ENCODE data around the gene C2CD3.

Gene C2CD3

DNA sequence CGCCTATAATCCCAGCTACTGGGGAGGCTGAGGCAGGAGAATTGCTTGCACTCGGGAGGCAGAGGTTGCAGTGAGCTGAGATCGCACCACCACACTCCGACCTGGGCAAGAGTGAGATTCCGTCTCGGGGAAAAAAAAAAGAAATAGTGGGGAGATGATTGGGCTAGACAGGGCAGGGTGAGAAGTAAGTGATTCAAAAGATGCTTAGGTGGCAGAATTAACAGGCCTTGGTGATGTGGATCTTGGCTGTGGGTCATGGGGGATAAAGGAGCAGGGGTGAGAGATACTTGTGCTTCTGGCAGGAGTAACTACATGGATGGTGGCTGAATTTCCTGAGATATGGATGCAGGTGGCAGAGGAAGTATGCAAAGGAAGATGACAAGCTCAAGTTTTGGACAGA, 148.8 kb downstream of the C2CD3 start:
- no peak for DNase-seq (ENCODE audit: low read depth)
- TF ChIP-seq, protein P1, sequence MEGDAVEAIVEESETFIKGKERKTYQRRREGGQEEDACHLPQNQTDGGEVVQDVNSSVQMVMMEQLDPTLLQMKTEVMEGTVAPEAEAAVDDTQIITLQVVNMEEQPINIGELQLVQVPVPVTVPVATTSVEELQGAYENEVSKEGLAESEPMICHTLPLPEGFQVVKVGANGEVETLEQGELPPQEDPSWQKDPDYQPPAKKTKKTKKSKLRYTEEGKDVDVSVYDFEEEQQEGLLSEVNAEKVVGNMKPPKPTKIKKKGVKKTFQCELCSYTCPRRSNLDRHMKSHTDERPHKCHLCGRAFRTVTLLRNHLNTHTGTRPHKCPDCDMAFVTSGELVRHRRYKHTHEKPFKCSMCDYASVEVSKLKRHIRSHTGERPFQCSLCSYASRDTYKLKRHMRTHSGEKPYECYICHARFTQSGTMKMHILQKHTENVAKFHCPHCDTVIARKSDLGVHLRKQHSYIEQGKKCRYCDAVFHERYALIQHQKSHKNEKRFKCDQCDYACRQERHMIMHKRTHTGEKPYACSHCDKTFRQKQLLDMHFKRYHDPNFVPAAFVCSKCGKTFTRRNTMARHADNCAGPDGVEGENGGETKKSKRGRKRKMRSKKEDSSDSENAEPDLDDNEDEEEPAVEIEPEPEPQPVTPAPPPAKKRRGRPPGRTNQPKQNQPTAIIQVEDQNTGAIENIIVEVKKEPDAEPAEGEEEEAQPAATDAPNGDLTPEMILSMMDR (IDR thresholded peaks at IDR 0.05; ENCODE audit: low read length, missing control alignments), result no peak
- H3K4me3 ChIP-seq (replicated peaks; ENCODE audit: low read depth, low read length), result no peak overlapping the region

DNA sequence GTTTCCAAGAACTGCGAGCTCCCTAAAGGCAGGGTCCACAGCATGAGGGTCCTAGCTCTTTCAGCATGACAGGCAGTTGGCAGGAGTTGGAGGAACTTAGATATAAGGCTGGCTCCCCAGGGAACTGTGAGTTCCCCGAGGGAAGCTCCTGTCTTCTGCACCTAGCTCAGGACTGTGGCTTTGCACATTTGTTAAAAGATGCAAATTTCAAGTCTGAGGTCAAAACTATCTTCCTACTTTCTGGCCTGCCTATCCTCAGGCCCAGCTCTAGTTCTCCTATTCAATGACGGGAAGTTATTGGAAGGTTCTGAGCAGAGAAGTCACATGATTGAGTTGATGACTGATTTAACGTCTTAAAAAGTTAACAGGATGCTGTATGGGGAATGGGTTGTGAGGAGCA, 150.3 kb downstream of the C2CD3 start:
- DNase-seq (ENCODE audit: low read depth), result no peak
- H3K4me3 ChIP-seq (replicated peaks; ENCODE audit: low read depth, low read length), result no peak overlapping the region
- TF ChIP-seq, protein P1 (IDR thresholded peaks at IDR 0.05; ENCODE audit: low read length, missing control alignments), result no peak

DNA sequence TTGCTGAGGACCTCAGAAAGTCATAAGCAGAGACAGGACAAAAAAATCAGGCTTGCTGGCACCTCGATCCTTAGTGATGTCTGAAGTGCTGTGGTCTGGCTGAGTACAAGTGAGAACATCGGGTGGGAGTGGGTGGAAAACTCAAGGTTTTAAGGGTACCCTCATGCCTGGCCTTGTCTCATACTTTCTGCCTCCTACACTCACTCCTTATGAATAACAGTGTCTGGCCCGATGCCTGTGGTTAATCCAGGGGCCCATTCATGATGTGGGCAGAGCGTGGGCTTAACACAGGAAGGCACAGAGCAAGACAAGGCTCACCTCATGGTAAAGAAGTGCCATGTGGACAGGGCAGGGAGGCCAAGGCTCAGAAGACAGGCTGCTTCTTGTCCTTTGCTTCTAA, 150.9 kb downstream of the C2CD3 start:
- no peak for DNase-seq (ENCODE audit: low read depth)
- TF ChIP-seq, protein P1 (IDR thresholded peaks at IDR 0.05; ENCODE audit: low read length, missing control alignments), result no peak
- H3K4me3 ChIP-seq (replicated peaks; ENCODE audit: low read depth, low read length), result no peak overlapping the region

DNA sequence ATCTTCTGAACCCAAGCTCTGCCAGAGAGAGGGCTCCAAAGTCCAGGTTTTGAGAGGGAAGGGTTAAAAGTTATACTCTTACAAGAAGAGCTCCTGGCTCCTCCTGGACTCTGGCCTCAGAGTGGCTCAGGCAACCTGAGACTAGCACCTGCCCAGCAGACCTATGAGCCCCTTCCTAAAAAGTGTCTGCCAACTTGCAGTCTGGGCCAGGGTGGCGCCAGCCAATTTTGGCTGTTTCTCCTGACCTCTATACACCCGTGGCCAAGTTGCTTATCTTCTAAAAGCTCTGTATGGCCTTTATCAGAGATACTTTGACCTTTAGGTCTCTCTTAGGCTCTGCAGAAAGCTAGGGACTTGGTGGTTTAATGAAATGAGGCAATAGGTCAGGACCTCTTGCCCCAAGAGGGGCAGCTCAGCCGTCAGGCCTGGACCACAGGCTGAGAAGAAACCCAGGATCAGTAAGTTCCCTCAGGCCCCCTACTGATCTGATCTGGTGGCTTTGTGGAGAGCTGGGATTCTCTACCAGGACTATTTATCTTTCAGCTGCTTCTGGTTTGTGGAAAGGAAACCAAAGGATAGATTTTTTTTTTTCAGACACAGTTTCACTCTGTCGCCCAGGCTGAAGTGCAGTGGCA, 151.6 kb downstream of the C2CD3 start:
- H3K4me3 ChIP-seq (replicated peaks; ENCODE audit: low read depth, low read length), result no peak overlapping the region
- TF ChIP-seq, protein P1 (IDR thresholded peaks at IDR 0.05; ENCODE audit: low read length, missing control alignments), result no peak
- DNase-seq (ENCODE audit: low read depth), result no peak

DNA sequence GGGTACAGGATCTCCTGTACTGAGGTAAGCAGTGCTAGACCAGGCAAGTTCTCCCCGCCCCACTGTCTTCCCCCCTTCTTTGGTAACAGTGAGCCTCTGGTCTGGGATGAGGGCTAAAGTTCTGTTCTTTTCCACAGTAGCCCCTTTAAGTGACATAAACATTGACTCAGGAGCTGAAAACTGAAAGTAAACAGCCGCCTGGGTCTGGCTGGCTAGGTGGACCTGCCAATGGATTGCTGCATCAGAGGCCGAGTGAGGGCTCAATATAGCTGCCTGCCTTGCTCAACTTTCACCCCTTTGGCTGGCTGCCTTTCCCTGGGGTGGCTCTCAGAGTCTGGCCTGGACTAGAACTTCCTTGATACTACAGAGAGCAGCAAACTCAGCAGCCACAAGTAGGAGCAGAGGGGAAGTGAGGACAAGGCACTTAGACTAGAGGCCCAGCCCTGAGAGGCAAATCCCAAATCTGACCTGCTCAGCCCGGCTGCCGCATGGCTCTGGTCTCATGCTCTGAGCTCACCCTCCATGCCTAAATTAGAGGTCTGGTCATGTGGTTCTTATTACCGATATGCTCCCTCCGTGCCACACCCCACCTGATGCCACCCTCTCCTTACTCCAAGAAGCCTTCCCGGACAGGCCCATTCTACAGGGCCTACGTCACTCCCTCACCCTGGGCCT, 152.3 kb downstream of the C2CD3 start:
- H3K4me3 ChIP-seq (replicated peaks; ENCODE audit: low read depth, low read length), result no peak overlapping the region
- TF ChIP-seq, protein P1 (IDR thresholded peaks at IDR 0.05; ENCODE audit: low read length, missing control alignments), result no peak
- DNase-seq (ENCODE audit: low read depth), result peak; percentile 91

DNA sequence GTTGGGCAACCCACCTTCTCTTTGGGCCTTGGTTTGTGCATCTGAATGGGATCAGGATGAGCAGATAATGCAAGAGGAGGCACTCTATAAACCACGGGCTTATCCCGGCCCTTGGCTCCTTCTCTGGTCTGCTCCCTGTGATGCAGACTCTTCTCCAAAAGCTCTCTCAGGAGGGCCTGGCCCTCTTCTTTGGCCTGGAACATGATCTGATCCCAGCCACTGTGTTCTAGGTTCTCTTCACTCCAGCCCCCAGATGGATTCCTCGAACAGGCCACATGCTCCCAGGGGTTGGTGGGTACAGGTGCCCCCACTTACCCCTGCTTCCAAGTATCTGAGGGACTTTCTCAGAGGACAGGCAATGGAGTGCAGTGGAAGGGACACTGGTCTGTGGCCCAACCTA, 153.2 kb downstream of the C2CD3 start:
- no peak overlapping the region for H3K4me3 ChIP-seq (replicated peaks; ENCODE audit: low read depth, low read length)
- no peak for DNase-seq (ENCODE audit: low read depth)
- TF ChIP-seq, protein P1 (IDR thresholded peaks at IDR 0.05; ENCODE audit: low read length, missing control alignments), result no peak
